Endothelial cell of umbilical vein (primary cell): ENCODE measurements around the gene ZCCHC14. TPM values are rescaled to one million over a fixed set of nuclear protein-coding genes. Genes with fewer than 3 reads are reported as not detected.

Experiments
- BruUV-seq: library from RNA; stranded (reverse); fragments of 400-500 nt; replicated peaks from 2 replicates; lab custom pipeline; 2021; lab: Mats Ljungman, UMichigan
- CTCF ChIA-PET: fragments of 300-600, 350-600 bp; sonication (Branson Sonifier 250); formaldehyde crosslinking; loops from one replicate; lab custom pipeline; 2021; ENCODE audit warnings: antibody characterized with exemption, inconsistent platforms; lab: Charles Lee
- POLR2A ChIA-PET: fragments of 300-600, 350-600 bp; sonication (Branson Sonifier 250); formaldehyde crosslinking; loops from one replicate; lab custom pipeline; 2021; ENCODE audit warnings: antibody characterized with exemption, inconsistent platforms; lab: Charles Lee
- DNase-seq: peaks from one replicate; pipeline ENCODE4 v3.0.0-alpha.2; 2011; ENCODE audit warnings: low read depth, low spot score
- FAIRE-seq: peaks from 2 replicates; lab custom pipeline; 2011; peaks lifted over from hg19 to GRCh38; lab: Jason Lieb, UNC
- H2AFZ ChIP-seq: 2 replicates; pipeline ENCODE4 v1.6.0; 2012; ENCODE audit warnings: low read depth, low read length, control low read depth, inconsistent platforms
- H3K27ac ChIP-seq: 2 replicates; pipeline ENCODE4 v1.5.1; 2011; ENCODE audit warnings: low read depth, mild to moderate bottlenecking, control low read depth, low read length, moderate library complexity; ENCODE audit not compliant: insufficient read depth
- H3K27me3 ChIP-seq, 2 experiments: 2 replicates each; pipeline versions ENCODE4 v1.6.0 to v1.6.1; 2011; ENCODE audit warnings: low read length in 2 of 2, mixed read lengths in 1 of 2; ENCODE audit not compliant: control insufficient read depth in 2 of 2, insufficient read depth in 2 of 2
- H3K36me3 ChIP-seq, 2 experiments: 2 replicates in 1 of 2; 3 replicates in 1 of 2; pipeline ENCODE4 v1.5.1; 2011; ENCODE audit warnings: low read length in 2 of 2, mild to moderate bottlenecking in 1 of 2, moderate library complexity in 1 of 2; ENCODE audit not compliant: control insufficient read depth in 2 of 2, insufficient read depth in 2 of 2; ENCODE audit errors: extremely low read depth in 1 of 2
- H3K4me1 ChIP-seq: 3 replicates; pipeline ENCODE4 v1.5.1; 2011; ENCODE audit warnings: mild to moderate bottlenecking, low read length; ENCODE audit not compliant: control insufficient read depth, insufficient read depth; ENCODE audit errors: extremely low read depth
- H3K4me2 ChIP-seq: 2 replicates; pipeline ENCODE4 v1.6.1; 2011; ENCODE audit warnings: low read length, control low read depth, mixed read lengths; ENCODE audit not compliant: insufficient read depth
- H3K4me3 ChIP-seq, 3 experiments: fragments of 200-600 bp in 1 of 3; sonication (generic), shearing (Covaris generic) in 1 of 3; replicated peaks in 1 of 3; 2 replicates each; pipeline ENCODE4 v1.5.1; 2011 to 2016; ENCODE audit warnings: control low read depth in 3 of 3, low read length in 3 of 3, mild to moderate bottlenecking in 2 of 3, inconsistent platforms in 1 of 3, low read depth in 1 of 3, moderate library complexity in 1 of 3; ENCODE audit not compliant: insufficient read depth in 1 of 3
- H3K79me2 ChIP-seq: 2 replicates; pipeline ENCODE4 v1.6.0; 2012; ENCODE audit warnings: low read length, inconsistent platforms; ENCODE audit not compliant: control insufficient read depth, insufficient read depth
- H3K9ac ChIP-seq: replicated peaks from 2 replicates; pipeline ENCODE3; 2011; ENCODE audit warnings: low read length, control low read depth; ENCODE audit not compliant: insufficient read depth; ENCODE audit errors: extremely low read depth
- H3K9me1 ChIP-seq: replicated peaks from 3 replicates; pipeline ENCODE4 v1.6.0; 2011; ENCODE audit warnings: mild to moderate bottlenecking, low read length; ENCODE audit not compliant: control insufficient read depth, insufficient read depth; ENCODE audit errors: extremely low read depth
- H3K9me3 ChIP-seq: replicated peaks from 2 replicates; pipeline ENCODE4 v1.5.1; 2012; ENCODE audit warnings: low read length, inconsistent platforms; ENCODE audit not compliant: control insufficient read depth, insufficient read depth
- H4K20me1 ChIP-seq: replicated peaks from 2 replicates; pipeline ENCODE3; 2011; ENCODE audit warnings: mild to moderate bottlenecking, low read length; ENCODE audit not compliant: control insufficient read depth, insufficient read depth; ENCODE audit errors: extremely low read depth
- EZH2 ChIP-seq: IDR thresholded peaks from 2 replicates; pipeline ENCODE4 v1.6.1; 2012; ENCODE audit warnings: borderline replicate concordance, low read depth, mild to moderate bottlenecking, moderate library complexity, low read length, inconsistent platforms; ENCODE audit not compliant: severe bottlenecking
- FOS ChIP-seq: IDR thresholded peaks from 2 replicates; pipeline ENCODE4 v1.6.1; 2011; ENCODE audit warnings: mild to moderate bottlenecking, low read length, moderate library complexity, borderline replicate concordance; ENCODE audit not compliant: insufficient read depth
- POLR2AphosphoS5 ChIP-seq: IDR thresholded peaks from 2 replicates; pipeline ENCODE4 v1.6.1; 2012; ENCODE audit warnings: low read depth, mild to moderate bottlenecking, control low read depth, low read length, moderate library complexity; ENCODE audit not compliant: insufficient read depth
- dilution Hi-C: fragments of 300-500 bp; cut with MboI; formaldehyde crosslinking; loops from one replicate; pipeline ENCODE4 v1.15.0; 2019; ENCODE audit warnings: low sequenced_read_pairs; ENCODE audit not compliant: extremely low pct_ligation_motif_present
- intact Hi-C: fragments of 100-400 bp; cut with micrococcal nuclease; formaldehyde crosslinking; loops from one replicate; pipeline ENCODE4 v1.10.0; 2022
- polyA plus RNA-seq, 4 experiments: library from polyadenylated mRNA; depleted of rRNA in 3 of 4; stranded (reverse) in 3 of 4; unstranded in 1 of 4; fragments of >200 nt; gene quantifications; 2 replicates each; pipeline versions ENCODE4 v1.2.1 to v1.2.3, GENCODE V29; 2011 to 2012; ENCODE audit warnings: missing spikeins in 1 of 4
- total RNA-seq: library from RNA; stranded (reverse); gene quantifications from 2 replicates; pipeline ENCODE4 v1.2.3, GENCODE V29; 2021
- TF ChIP-seq, protein P1 (sequence below), 2 donors: IDR thresholded peaks; 1 replicate in 1 of 2; 2 replicates in 1 of 2; pipeline ENCODE4 v1.5.1; 2011; ENCODE audit warnings: low read length in 2 of 2, mild to moderate bottlenecking in 2 of 2, moderate library complexity in 2 of 2, control low read depth in 1 of 2, inconsistent platforms in 1 of 2, low read depth in 1 of 2; ENCODE audit not compliant: insufficient read depth in 1 of 2; ENCODE audit errors: extremely low read depth in 1 of 2

The ZCCHC14 gene
- total and polyA plus RNA-seq, 2 donors (not counting 3 experiments of a cell fraction or from before 2014, with no cell fraction given) = 9.5 to 30.9 TPM

DNA sequence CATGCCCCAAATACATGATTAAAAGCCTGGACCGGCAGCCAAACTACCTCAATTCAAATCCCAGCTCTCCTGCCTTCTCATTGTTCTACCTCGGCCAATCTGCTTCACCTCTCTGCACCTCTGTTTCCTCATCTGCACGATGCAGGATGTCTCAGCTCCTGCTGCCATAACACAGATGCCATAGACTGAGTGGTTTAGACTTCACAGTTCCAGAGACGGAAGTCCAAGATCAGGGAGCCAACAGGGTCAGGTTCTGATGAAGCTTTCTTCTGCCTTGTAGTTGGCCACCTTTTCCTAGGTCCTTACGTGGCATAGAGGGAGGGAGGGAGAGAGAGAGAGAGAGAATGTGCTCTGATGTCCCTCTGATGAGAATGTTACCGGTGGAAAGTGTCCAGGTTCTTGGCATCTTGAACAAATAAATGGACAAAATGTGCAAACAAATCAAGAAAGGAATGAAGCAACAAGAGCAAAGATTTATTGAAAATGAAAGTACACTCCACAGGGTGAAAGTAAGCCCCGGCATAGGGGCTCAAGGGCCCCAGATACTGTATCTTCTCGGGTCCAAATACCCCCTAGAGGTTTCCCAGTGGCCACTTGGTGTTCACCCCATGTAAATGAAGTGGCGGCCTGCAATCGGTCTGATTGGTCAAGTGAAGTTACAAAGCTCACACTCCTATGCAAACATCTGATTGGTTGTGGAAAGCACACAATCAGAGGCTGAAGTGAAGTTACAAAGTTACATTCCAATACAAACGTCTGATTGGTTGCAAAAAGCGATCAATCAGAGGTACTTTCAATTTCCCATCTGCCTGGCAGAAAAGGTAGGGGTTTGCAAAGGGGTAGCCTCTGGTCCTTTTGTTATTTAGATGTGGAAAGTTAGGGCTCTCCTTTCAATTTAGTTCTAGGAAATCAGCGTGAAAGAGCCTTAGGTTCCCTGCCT is 43.3 kb upstream of the ZCCHC14 start:
- dilution Hi-C loops = no loop called here
- no peak overlapping the region for H3K9ac ChIP-seq
- TF ChIP-seq, protein P1, sequence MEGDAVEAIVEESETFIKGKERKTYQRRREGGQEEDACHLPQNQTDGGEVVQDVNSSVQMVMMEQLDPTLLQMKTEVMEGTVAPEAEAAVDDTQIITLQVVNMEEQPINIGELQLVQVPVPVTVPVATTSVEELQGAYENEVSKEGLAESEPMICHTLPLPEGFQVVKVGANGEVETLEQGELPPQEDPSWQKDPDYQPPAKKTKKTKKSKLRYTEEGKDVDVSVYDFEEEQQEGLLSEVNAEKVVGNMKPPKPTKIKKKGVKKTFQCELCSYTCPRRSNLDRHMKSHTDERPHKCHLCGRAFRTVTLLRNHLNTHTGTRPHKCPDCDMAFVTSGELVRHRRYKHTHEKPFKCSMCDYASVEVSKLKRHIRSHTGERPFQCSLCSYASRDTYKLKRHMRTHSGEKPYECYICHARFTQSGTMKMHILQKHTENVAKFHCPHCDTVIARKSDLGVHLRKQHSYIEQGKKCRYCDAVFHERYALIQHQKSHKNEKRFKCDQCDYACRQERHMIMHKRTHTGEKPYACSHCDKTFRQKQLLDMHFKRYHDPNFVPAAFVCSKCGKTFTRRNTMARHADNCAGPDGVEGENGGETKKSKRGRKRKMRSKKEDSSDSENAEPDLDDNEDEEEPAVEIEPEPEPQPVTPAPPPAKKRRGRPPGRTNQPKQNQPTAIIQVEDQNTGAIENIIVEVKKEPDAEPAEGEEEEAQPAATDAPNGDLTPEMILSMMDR (IDR thresholded peaks at IDR 0.05; ENCODE audit: extremely low read depth in 1 of 2, insufficient read depth in 1 of 2, low read depth in 1 of 2, low read length in 2 of 2) = no peak
- TF ChIP-seq POLR2AphosphoS5 (peak; percentile 23), FOS (no peak), EZH2 (no peak)
- no peaks in the 10 kb centered on the region for H3K9me3 ChIP-seq
- H3K27me3 ChIP-seq = peaks cover 0 to 4% of the 10 kb centered on the region in 2 experiments
- no peak overlapping the region for H3K4me3 ChIP-seq
- CTCF ChIA-PET = interaction anchor here (0.7 to 1.4 kb wide), 2 partner anchors 11 to 32 kb away, joined by 3 read pairs; no protein-coding TSS in a partner anchor
- H4K20me1 ChIP-seq = no peaks in the 10 kb centered on the region
- peaks cover 11% of the 10 kb centered on the region for H3K4me1 ChIP-seq
- no peak overlapping the region for H3K27ac ChIP-seq
- no peaks in the 10 kb centered on the region for H3K36me3 ChIP-seq
- H3K9me1 ChIP-seq = no peaks in the 10 kb centered on the region
- intact Hi-C loops = no loop called here
- peak overlapping the region; percentile 54 for H2AFZ ChIP-seq
- DNase-seq (peak; percentile 72), FAIRE-seq (no peak)
- no peaks in the 10 kb centered on the region for H3K79me2 ChIP-seq
- BruUV-seq = no TSS peak
- POLR2A ChIA-PET = no interaction called here
- no peak overlapping the region for H3K4me2 ChIP-seq
